Body of pancreas (tissue), 4 donors: Measurements from ENCODE around the gene LGR6. TPM values are rescaled to one million over a fixed set of nuclear protein-coding genes. Genes with fewer than 3 reads are reported as not detected.

Experiments used
- ATAC-seq: fragments of 150-250 bp; one replicate; pipeline ENCODE4 v1.9.1; 2016
- DNase-seq, 4 donors: peaks; one replicate each; pipeline ENCODE4 v3.0.0-alpha.2; 2019
- H3K27ac ChIP-seq, 4 donors: fragments of 200-600 bp; sonication (generic); 1 replicate in 3 of 4; 2 replicates in 1 of 4; pipeline versions ENCODE4 v1.5.1 to v1.6.1; 2016 to 2019; ENCODE audit warnings: mild to moderate bottlenecking in 1 of 4, mixed read lengths in 1 of 4, moderate library complexity in 1 of 4
- H3K27me3 ChIP-seq, 2 donors: fragments of 200-600 bp; sonication (generic); one replicate each; pipeline ENCODE4 v1.6.0; 2016; ENCODE audit warnings: mild to moderate bottlenecking in 1 of 2
- H3K36me3 ChIP-seq, 2 donors: fragments of 200-600 bp; sonication (generic); replicated peaks in 1 of 2; 2 replicates each; pipeline ENCODE4 v1.5.1; 2016; ENCODE audit warnings: low read depth in 2 of 2; ENCODE audit not compliant: insufficient read depth in 1 of 2
- H3K4me1 ChIP-seq: fragments of 200-600 bp; sonication (generic); one replicate; pipeline ENCODE4 v1.6.0; 2016
- H3K4me3 ChIP-seq, 2 donors: fragments of 200-600 bp; sonication (generic); 1 replicate in 1 of 2; 2 replicates in 1 of 2; pipeline ENCODE4 v1.5.1; 2016 to 2019
- H3K9me3 ChIP-seq, 3 donors: fragments of 200-600 bp; sonication (generic); 1 replicate in 2 of 3; 2 replicates in 1 of 3; pipeline ENCODE4 v1.5.1; 2016
- CTCF ChIP-seq, 7 experiments: fragments of 450-650 bp in 4 of 7; fragments of 200-600 bp in 3 of 7; sonication (generic) in 3 of 7; IDR thresholded peaks; one replicate each; pipeline ENCODE4 v1.5.1; 2016 to 2019; ENCODE audit warnings: antibody characterized with exemption in 7 of 7
- POLR2A ChIP-seq, 3 donors: fragments of 450-650 bp; IDR thresholded peaks; one replicate each; pipeline ENCODE4 v1.6.1; 2016; ENCODE audit warnings: antibody characterized with exemption in 3 of 3, mild to moderate bottlenecking in 2 of 3
- WGBS, 2 donors: methylation state at CpG; one replicate each; pipeline ENCODE4 v1.1.5; 2017; 5-methylcytosine and 5-hydroxymethylcytosine counted together
- intact Hi-C: fragments of 100-400 bp; cut with DNase I; formaldehyde crosslinking; loops from one replicate; pipeline ENCODE4 v1.15.1; 2023
- total RNA-seq, 2 donors: library from RNA; depleted of rRNA; stranded (reverse); fragments of >200 nt; gene quantifications; one replicate each; pipeline ENCODE4 v1.1.0, GENCODE V29; 2016

LGR6 gene
- total RNA-seq, 2 donors from 2014 or later, result 0.52 TPM; not detected in 1

- Histone ChIP-seq H3K4me1 (peaks cover 13% of the 10 kb centered on the region), H3K27me3 (peaks cover 0 to 11% of the 10 kb centered on the region in 2 donors), H3K27ac (no peak overlapping the region), H3K36me3 (no peaks in the 10 kb centered on the region), H3K9me3 (no peaks in the 10 kb centered on the region), H3K4me3 (no peak overlapping the region)
- 24 to 25% methylated on average over 13 to 18 of the region's 18 CpGs for WGBS, 2 donors
- TF ChIP-seq POLR2A (IDR thresholded peaks at IDR 0.05), result no peak
- TF ChIP-seq CTCF (IDR thresholded peaks at IDR 0.05), result peak; percentile 62 to 85 (median 65)
- intact Hi-C loops, result loop anchor here (5.0 kb wide), 1 partner anchor 519 kb away; the partner anchor contains the start of gene SYT2
- DNase-seq (peak; percentile 55 to 67 (median 60)), ATAC-seq (peak; percentile 67)
Measured at GRCh38 chr1:202192770-202193613, 607 bp upstream of the LGR6 start.

GRCh38 chr1:202194328-202194648, 689 bp downstream of the LGR6 start:
- H3K4me3 ChIP-seq, result no peak overlapping the region
- H3K27me3 ChIP-seq, result peaks cover 0 to 11% of the 10 kb centered on the region in 2 donors
- TF ChIP-seq CTCF (IDR thresholded peaks at IDR 0.05) (no peak), POLR2A (IDR thresholded peaks at IDR 0.05) (no peak)
- H3K27ac ChIP-seq, result no peak overlapping the region
- intact Hi-C loops, result loop anchor here (5.0 kb wide), 1 partner anchor 518 kb away; the partner anchor contains the start of gene SYT2
- H3K4me1 ChIP-seq, result peaks cover 13% of the 10 kb centered on the region
- H3K9me3 ChIP-seq, result no peaks in the 10 kb centered on the region
- no peak for DNase-seq
- ATAC-seq, result no peak
- no peaks in the 10 kb centered on the region for H3K36me3 ChIP-seq
- 57 to 58% methylated on average over 5 to 11 of the region's 11 CpGs for WGBS, 2 donors

- intact Hi-C loops, result no loop called here
- H3K27me3 ChIP-seq, result peaks cover 0 to 11% of the 10 kb centered on the region in 2 donors
- 64% methylated on average over 4 to 7 of the region's 7 CpGs for WGBS, 2 donors
- peaks cover 13% of the 10 kb centered on the region for H3K4me1 ChIP-seq
- H3K27ac ChIP-seq, result no peak overlapping the region
- no peak overlapping the region for H3K4me3 ChIP-seq
- no peak for TF ChIP-seq CTCF (IDR thresholded peaks at IDR 0.05)
- no peak for TF ChIP-seq POLR2A (IDR thresholded peaks at IDR 0.05)
- H3K36me3 ChIP-seq, result no peaks in the 10 kb centered on the region
- ATAC-seq (no peak), DNase-seq (no peak)
- H3K9me3 ChIP-seq, result no peaks in the 10 kb centered on the region
Measured at GRCh38 chr1:202197653-202198365, 4.2 kb downstream of the LGR6 start.

GRCh38 chr1:202198366-202198724, 4.7 kb downstream of the LGR6 start:
- Histone ChIP-seq H3K27me3 (peaks cover 0 to 9% of the 10 kb centered on the region in 2 donors), H3K36me3 (no peaks in the 10 kb centered on the region), H3K27ac (no peak overlapping the region), H3K4me3 (no peak overlapping the region), H3K4me1 (peaks cover 8% of the 10 kb centered on the region), H3K9me3 (no peaks in the 10 kb centered on the region)
- TF ChIP-seq POLR2A (IDR thresholded peaks at IDR 0.05), result no peak
- no peak for TF ChIP-seq CTCF (IDR thresholded peaks at IDR 0.05)
- no peak for DNase-seq
- no peak for ATAC-seq
- intact Hi-C loops, result no loop called here
- WGBS, 2 donors, result 35 to 64% methylated on average over 1 of the region's 1 CpG
